ENCODE results near the gene ANLN.
"Not testable (repeated sequence)": the region's sequence is repeated elsewhere in the genome, so short reads cannot be mapped to it uniquely, and the experiment has no call there.

Gene ANLN

GRCh38 chr7:36381056-36381455 lies 8.6 kb upstream of the ANLN start:
- ChIA-PET POLR2A (no interaction called here), CTCF (interaction anchor here (2.1 kb wide), 1 partner anchor 14 kb away, joined by 10 read pairs; a partner anchor contains a TSS)
- H3K27ac ChIP-seq (ENCODE audit: extremely low read depth, low read depth, low read length), result no peak overlapping the region
- H3K9me3 ChIP-seq (ENCODE audit: control insufficient read depth, insufficient read depth, low read depth, low read length), result no peaks in the 10 kb centered on the region
- no peaks in the 10 kb centered on the region for H3K4me1 ChIP-seq (ENCODE audit: control insufficient read depth, insufficient read depth, low read length)
- H3K4me3 ChIP-seq (ENCODE audit: low read depth, low read length), result no peak overlapping the region
- no peak for TF ChIP-seq ZNF660 (tag by site-specific recombination; IDR thresholded peaks at IDR 0.05)
- no peak for TF ChIP-seq ZNF580 (tag by site-specific recombination; IDR thresholded peaks at IDR 0.05)
- no peak for TF ChIP-seq ZNF133 (tag by site-specific recombination; IDR thresholded peaks at IDR 0.05)
- no peak for TF ChIP-seq ZNF670 (tag by site-specific recombination; IDR thresholded peaks at IDR 0.05; ENCODE audit: low read depth)
- TF ChIP-seq ZSCAN23 (tag by site-specific recombination; IDR thresholded peaks at IDR 0.05), result no peak
- no peak for TF ChIP-seq MEIS1 (CRISPR knock-in tag; IDR thresholded peaks at IDR 0.05; ENCODE audit: borderline replicate concordance)
- no peak for TF ChIP-seq ZNF223 (tag by site-specific recombination; IDR thresholded peaks at IDR 0.05)
- no peak for TF ChIP-seq ZNF692 (tag by site-specific recombination; IDR thresholded peaks at IDR 0.05)
- TF ChIP-seq ZNF548 (tag by site-specific recombination; IDR thresholded peaks at IDR 0.05), result no peak
- TF ChIP-seq ZNF677 (tag by site-specific recombination; IDR thresholded peaks at IDR 0.05), result no peak
- no peak for TF ChIP-seq ZNF280C (tag by site-specific recombination; IDR thresholded peaks at IDR 0.05)
- no peak for TF ChIP-seq SCRT2 (tag by site-specific recombination; IDR thresholded peaks at IDR 0.05)
- no peak for TF ChIP-seq ZNF23 (tag by site-specific recombination; IDR thresholded peaks at IDR 0.05; ENCODE audit: borderline replicate concordance)
- no peaks in the 10 kb centered on the region for H3K36me3 ChIP-seq (ENCODE audit: control insufficient read depth in 2 of 2, insufficient read depth in 1 of 2, low read length in 2 of 2)

- H3K4me3 ChIP-seq (ENCODE audit: low read depth, low read length); POLR2A ChIA-PET; H3K27ac ChIP-seq (ENCODE audit: extremely low read depth, low read depth, low read length); H3K9me3 ChIP-seq (ENCODE audit: control insufficient read depth, insufficient read depth, low read depth, low read length); H3K36me3 ChIP-seq (ENCODE audit: control insufficient read depth in 2 of 2, insufficient read depth in 1 of 2, low read length in 2 of 2); CTCF ChIA-PET; H3K4me1 ChIP-seq (ENCODE audit: control insufficient read depth, insufficient read depth, low read length): not testable (repeated sequence)
- TF ChIP-seq ZNF146 (tag by site-specific recombination; IDR thresholded peaks at IDR 0.05) (peak; percentile 90), ZNF280D (tag by site-specific recombination; IDR thresholded peaks at IDR 0.05) (0 out of 2 replicates have a peak, but pooled peaks have one; percentile 44)
These were observed 6.4 kb upstream of the ANLN start for GRCh38 chr7:36383284-36383683.

- H3K9me3 ChIP-seq (ENCODE audit: control insufficient read depth, insufficient read depth, low read depth, low read length); H3K27ac ChIP-seq (ENCODE audit: extremely low read depth, low read depth, low read length); POLR2A ChIA-PET; H3K4me3 ChIP-seq (ENCODE audit: low read depth, low read length); H3K4me1 ChIP-seq (ENCODE audit: control insufficient read depth, insufficient read depth, low read length); H3K36me3 ChIP-seq (ENCODE audit: control insufficient read depth in 2 of 2, insufficient read depth in 1 of 2, low read length in 2 of 2): not testable (repeated sequence)
- CTCF ChIA-PET, result interaction anchor here (0.9 kb wide), 1 partner anchor 66 kb away, joined by 3 read pairs; no protein-coding TSS in a partner anchor
These were observed 4.0 kb upstream of the ANLN start for GRCh38 chr7:36385646-36386045.

Measured in HEK293 (cell line).